Astrocyte of the hippocampus (primary cell): ENCODE data around the gene EEPD1.

Experiments used
- DNase-seq: peaks from one replicate; pipeline ENCODE4 v3.0.0; 2011; ENCODE audit warnings: low read depth, low spot score

Gene EEPD1

DNA sequence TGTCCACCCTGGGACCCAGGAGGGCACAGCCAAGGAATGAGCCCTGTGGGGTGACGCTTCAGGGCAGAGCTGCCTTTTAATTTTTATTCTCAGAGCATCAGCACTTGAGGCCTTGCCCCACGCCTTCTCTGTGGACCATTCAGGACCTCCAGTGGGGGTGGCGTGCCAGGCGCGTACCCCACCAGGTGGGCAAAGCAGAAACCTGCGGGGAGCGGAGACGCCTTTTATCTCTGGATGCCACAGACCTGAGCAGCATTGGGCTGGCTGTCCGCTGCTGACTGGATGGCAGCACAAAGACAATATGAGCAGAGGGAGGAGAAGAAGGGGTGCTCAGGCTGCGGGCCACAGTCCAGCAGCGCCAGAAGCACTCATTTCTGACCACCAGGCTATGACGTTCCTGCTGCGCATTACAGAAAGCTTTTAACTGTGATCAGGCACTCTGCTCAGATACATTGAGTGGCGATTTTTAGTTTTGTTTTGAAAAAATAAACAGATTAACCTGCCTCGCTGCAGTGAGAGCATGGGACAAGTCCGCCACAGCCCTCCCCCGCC lies 146.2 kb downstream of the EEPD1 start:
- no peak for DNase-seq

DNA sequence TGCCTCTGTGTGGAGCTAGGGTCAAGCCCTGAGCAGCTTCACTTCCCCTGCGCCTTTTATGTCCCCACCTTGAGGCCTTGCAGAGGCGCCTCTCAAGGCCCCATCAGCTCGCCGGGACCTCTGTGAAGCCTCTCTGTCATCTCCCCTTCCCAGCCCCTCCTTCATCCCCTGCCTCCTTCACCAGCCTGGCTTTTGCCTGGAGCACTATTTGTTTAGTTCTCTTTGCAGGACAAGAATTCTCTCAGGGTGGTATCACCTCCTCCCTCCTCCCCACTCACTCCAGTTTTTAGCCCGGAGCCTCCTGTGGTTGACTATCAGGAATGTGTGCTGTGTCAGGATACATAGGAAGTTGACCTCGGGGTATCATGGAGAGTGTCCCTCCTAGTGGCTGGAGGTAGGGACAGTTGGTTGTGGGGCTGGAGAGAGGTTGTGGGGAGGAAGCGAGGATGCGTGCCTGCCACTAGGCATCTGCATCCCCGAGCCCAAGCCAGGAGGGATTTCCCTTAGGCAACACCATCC lies 146.8 kb downstream of the EEPD1 start:
- DNase-seq, result no peak

DNA sequence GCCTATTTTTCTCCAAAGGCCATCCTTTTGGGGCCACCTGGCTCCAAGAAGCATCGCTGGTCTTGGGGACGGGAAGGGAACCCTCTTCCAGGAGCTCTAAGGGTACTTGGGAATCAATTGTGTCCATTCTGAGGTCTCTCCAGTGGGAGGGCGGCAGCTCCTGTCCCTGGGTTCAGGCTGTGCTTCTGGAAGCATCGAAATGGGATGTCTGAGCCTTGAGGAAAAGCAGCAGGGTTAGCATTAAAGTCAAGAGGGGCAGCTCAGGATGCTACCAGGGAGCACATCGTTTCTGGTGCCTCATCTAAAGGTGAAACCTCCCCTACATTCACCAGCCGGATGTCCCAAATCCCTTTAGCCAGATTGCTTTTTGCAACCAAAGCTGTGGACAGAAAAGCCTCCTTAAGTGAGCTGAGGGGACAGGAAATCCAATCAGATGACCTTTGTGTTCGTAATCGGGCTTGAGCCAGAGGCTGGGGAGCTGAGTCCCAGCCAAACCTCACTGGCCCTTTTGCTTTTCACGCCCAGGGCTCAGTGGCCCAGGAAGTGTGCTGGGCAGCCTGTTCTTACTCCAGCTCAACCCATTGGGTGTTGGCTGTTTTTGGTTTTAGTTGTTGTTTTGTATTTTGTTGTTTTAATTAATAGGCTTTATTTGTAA lies 147.8 kb downstream of the EEPD1 start:
- no peak for DNase-seq

DNA sequence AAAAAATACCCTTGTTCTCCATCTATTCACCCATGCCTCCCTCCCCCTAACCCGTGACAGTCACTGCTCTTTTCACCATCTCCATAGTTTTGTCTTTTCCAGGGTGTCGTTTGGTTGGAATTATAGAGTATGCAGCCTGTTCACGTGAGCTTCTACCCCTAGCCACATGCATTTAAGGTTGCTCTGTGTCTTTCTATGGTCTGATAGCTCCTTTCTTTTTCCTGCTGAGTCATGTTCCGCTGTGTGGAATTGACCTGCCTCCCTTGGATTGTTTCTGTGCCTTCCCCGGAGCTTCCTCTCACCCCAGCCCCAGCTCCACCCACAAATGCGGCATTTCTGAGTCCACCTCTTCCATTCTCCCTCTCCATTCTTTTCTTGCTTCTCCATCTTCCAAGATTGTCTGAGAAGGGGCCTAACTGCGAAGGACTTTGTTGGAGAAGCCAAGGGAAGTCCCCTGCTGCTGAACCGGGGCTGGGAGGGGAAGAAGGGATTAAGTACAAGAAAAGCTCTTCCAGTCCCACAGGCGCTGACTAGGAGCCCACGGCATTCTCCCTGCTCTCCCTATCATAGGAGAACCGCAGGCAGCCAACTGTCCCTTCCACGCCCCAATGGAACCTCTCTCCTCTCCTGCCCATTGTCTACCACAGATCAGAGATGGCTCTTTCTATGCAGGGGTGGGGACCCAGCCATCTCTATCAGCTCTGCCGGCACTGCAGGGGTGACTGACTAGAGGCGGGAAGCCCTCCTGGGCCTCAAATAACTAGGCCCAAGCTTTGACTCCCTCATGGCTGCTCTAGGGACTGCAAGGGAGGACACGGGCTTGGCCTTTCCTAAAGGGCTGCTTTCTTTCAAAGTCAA lies 149.1 kb downstream of the EEPD1 start:
- DNase-seq, result peak; percentile 44

DNA sequence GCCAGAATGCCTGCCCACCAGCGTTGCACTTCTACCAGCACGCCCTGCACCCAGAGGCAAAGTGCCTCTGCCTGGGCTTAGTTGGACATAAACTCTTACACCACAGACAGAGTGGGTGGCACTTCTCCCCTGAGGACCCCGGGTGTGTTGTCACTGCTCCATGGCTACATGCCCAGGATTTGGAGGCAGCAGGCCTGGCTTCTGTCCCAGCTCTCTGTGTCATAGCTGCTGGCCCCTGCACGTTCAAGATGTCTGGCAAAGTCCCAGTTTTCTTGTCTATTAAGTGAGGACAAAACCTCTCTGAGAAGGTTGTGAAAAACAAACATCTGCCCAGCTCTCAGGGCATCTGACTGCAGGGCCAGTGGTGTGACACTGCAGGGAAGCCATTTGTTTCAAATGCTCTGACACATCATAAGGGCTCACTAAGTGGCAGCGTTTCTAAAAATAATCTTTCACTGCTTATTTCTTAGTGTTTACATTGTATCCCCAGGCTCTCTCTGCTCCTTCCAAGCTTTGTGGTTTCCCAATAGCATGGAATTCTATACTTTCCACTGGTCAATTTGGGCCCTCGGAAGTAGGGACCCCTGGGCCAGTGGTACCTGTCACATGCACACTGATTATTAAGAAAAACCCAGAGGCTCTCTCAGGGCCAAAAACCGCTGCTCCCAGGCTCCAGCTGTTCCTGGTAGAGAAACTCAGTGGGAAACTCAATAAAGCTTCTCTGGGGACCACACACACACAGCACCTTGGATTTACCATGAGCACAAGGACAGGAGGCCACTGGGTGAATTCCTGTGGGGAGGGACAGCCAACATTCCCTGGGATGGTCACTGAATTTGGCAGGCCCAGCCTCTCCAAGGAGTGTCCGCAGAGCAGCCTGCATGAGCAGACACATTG lies 150.4 kb downstream of the EEPD1 start:
- DNase-seq, result peak; percentile 95

DNA sequence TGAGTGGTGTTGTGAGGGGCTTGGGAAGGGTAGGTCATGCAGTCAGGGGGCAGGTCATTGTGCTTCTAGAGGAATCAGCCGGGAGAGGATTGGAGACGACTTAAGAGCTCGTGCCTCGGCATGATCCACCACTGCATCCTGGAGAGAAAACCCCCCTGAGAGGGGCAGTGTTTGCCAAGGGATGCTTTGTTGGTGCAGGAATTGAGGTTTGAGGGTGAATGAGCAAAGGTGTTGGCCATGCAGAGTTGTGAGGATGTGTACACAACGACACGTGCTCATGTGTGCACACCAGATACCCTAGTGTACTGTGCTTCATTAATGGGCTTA lies 151.0 kb downstream of the EEPD1 start:
- DNase-seq, result no peak

DNA sequence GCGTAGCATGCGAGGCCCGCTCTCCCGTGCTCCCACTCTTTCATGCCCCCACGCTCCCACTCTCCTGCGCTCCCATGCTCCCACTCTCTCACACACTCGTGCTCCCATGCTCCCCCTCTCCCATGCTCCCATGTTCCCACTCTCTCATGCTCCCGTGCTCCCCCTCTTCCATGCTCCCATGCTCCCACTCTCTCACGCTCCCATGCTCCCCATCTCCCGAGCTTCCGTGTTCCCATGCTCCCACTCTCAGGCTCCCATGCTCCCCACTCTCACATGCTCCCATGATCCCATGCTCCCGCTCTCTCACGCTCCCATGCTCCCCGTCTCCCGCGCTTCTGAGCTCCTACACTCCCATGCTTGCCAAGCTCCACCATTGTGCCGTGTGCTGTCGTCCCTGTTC lies 152.2 kb downstream of the EEPD1 start:
- no peak for DNase-seq

DNA sequence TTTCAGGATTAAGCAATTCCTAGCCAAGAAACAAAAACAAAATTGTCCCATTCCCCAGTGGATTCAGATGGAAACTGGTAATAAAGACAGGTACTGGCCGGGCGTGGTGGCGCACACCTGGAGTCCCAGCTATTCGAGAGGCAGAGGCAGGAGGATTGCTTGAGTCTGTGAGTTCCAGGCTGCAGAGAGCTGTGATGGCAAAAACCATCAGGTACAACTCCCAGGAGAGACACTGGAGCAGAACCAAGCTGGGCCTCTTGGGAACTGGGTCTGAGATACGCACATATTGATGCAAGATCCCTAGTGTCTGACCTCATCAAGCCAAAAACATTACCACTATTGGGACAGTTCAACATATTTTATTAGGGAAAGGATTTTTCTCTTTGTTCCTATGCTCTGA lies 152.6 kb downstream of the EEPD1 start:
- DNase-seq, result no peak

DNA sequence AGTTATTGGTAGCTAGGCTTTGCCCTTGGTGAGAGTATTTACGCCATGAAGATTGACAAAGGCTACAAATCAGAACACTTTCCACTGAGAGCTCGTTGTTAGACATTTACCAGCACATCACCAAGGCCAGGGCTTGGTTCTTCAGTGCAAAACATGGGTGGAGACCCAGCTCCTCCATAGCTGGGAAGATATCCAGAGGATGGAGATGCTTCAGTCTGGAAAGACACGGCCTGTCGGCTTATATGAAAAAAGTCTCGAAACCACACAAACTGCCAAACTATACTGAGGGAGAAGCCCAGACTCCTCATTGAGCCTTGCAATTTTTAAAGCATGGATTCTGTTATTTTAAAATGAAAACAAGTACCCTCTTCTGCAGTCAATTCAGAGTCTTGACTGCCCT lies 153.2 kb downstream of the EEPD1 start:
- no peak for DNase-seq

DNA sequence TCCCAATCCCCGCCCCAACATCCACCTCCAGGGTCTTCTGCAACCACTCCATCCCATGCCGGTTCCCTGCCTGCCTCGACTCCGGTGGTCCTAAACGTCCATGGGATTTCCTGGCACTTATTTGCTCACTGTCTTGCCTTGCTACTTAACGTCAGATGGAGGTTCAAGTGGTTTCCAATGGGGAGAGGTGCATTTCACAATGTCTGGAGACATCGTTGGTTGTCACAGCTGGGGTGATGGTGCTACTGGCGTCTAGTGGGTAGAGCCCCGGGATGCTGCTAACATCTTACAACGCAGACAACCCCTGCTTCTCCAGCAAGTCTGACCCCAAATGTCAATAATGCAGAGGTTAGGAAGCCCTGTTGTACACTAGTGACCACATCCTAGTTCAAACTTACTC lies 153.7 kb downstream of the EEPD1 start:
- no peak for DNase-seq

DNA sequence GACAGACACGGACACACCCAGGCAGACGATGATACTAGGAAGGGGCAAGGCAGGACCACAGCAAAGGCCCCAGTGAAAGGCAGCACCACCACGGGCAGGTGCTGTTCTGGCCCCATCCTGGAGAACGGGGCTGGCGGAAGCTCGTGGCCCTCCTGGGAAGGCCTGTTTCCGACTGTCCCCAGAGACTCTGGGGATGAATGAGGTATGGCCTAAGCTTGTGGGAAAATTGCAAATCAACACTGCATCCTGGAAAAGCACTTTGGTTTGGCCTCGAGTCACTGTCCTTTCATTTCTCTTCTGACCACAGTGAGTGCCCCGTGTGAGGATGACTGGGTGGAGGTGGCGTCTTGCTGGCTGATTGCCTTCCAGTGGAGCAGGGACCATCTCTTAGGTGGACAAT lies 155.0 kb downstream of the EEPD1 start:
- DNase-seq, result no peak

DNA sequence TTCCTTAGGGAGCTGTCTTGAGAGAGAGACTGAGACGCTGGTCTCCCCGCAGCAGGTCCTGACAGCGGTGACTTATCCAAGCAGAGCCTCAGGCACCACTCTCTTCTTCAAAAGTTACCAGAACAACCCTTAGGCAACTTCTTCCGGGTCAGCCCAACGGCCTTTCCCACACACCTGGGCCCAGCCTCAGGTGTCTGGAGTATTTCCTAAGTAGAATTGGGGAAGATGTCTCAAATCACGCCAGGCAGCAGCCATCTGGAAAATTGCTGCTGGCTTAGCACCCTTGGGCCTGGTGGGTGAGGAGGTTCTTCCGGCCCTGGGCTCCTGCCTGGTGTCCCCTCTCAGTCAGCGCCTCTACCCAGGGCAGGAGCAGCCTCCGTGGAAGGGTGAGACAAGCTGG lies 156.2 kb downstream of the EEPD1 start:
- no peak for DNase-seq

DNA sequence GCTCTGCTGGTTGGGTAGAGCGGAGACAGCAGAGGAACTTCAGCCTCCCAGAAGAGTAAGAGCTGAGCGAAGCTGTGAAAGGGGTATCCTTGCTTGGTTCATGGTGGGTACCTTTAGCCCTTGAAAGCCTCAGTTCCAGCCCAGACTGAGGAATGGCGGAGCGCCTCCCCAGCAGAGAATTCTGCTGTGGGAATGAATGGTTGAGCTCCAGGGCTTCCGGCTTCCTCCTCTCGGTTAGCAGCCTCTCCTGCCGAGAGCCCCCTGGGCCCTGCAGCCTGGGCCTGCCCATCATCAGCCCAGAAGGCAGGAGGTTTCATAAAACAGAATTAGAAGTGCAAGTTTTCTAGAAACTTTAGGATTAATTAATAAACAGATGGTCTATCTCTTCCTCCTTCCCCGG lies 156.7 kb downstream of the EEPD1 start:
- no peak for DNase-seq

DNA sequence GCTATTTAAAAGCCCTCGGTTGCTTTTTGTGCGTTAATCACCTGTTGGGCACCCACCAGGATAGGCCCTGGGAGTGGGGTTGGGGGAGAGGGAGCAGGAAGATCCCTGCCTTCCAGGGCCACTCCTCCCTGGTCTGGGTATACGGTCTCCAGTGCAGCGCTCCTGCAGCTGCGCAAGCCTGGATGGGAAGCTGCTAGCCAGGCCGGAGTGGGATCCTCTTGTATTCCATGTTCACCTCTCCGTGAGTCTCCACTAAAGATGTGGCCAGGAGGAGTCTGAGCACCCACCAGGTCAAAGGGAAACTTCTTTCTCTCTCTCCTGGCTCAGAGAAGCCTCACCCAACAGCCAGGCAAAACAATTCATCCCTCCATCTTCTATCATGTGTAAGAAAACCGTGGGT lies 157.8 kb downstream of the EEPD1 start:
- DNase-seq, result no peak

DNA sequence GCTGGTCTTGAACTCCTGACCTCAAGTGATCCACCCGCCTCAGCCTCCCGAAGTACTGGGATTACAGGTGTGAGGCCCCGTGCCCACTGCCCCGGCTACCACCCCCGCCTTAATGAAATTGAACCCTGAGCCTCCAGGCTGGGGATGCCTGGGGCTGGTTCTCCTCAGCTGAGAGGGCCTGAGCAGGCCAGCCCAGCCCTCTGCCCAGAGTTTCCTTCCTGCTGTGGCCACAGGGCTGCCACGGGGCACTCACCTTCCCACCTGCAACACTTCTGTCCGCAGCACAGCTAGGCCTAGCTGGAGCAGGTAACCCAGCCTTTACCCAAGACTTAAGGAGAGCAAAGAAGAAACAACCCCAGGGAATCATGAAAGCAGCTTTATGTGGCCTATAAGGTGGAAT lies 158.5 kb downstream of the EEPD1 start:
- no peak for DNase-seq

DNA sequence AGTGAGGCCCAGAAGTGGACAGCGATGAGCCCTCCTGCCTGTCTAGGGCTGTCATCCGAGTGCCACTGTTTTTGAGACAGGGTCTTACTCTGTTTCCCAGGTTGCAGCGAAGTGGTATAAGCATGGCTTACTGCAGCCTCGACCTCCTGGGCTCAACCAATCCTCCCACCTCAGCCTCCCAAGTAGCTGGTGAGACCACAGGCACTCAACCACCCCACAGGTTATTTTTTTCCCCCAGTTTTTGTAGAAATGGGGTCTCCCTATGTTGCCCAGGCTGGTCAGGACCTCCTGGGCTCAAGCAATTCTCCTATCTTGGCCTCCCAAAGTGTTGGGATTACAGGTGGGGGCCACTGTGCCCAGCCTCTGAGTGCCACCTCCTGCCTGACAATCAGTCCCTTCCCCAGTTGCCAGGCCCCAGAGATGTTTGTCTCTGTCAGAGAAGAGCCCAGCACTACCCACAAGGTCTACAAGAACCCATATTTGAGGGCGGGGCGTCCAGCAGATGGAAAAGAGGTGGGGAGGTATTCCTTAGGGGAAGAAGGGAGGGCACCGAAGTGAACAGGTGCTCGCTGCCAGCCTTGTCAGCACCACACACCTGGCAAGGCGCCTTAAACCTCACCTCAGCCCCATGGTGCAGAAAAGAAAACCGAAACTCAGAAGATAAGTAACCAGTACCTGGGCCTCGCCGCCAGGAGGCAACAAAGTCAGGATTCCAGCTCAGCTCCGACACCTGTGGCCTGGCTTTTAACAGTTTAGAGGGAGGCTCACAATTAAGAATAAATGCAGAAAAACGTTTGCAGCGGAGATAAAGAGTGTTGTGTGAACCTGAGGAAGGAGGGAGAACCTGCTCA lies 159.2 kb downstream of the EEPD1 start:
- DNase-seq, result no peak

DNA sequence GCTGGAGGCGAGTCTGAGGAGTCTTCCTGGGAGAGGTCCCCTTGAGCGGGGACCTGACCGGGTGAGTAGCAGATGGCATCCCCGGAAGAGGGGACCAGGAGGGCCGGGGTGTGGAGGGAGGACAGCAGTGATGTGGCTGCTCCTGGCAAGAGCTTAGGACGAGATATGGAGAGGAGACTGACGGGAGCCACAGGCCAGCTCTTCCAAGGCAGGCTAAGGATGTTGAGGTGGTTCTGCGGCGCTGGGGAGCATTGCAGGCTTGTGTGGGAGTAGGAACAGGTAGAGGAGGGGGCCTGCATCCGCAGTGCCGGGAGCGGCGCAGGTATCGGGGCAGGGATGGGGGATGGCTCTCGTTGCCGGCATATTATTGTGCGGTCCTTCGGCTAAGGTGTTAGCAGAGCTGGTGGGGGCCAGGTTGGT lies 159.9 kb downstream of the EEPD1 start:
- no peak for DNase-seq

DNA sequence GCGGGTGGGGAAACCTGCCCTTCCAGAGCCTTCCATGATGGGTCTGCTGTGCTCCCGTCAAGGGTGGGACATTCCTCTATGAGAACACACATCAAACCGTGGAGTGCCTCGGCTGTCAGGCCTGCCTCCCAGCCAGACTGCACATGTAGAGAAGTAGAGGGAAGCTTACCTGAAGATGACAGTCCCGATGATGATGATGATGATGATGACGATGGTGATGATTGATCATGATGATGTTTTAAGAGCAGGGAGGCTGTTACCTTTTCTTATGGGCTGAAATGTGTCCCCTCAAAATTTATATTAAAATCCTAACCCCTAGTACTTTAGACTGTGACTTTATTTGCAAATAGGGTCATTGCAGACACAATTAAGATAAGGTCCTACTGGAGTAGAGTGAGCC lies 160.6 kb downstream of the EEPD1 start:
- no peak for DNase-seq

DNA sequence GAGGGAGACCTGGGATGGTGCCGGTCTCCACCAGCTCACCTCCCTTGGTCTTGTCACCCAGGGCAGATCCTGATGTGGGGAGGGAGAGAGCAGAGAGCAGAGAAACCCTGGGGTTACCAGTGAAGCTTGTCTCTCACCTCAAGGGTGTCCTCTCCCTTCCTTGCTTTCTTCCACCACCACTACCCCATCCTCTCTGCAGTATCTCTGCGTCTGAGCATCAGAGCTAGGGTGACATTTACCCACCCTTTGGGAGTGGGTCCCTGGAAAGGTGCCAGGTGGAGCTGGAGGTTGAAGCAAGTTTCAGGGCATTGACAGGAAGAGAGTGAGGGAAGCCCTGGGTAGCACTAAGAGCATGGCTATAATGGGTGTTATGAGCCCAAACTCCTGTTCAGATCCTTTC lies 161.4 kb downstream of the EEPD1 start:
- DNase-seq, result no peak

DNA sequence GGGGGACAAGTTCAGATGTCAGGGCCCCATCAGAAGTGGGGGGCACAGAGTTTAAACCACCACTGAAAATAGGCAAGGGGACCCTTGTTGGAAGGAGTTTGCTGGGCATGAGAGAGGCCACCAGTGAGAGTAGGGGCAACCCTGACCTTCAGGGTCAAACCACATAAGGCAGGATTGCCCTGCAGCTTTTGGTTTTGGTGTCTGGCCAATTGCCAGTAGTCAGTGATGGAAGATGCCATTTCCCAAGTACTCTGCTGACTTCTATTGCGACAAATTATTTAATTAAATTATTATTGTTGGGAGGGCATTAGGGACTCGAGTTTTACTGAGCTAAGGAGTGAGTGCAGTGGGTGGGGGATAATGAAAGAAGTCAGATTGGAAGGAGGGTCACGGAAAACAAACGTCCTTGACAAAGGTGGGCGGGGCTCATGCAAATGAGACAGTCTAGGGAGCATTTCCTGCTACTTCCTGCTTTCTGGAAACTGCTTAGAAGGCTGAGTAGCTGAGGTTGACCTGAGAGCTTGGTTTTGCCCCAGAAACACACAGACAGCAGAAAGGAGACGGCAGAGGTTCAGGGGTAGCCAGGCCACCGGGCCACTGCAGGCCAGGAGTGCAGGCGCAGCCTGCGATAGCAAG lies 162.4 kb downstream of the EEPD1 start:
- DNase-seq, result no peak

DNA sequence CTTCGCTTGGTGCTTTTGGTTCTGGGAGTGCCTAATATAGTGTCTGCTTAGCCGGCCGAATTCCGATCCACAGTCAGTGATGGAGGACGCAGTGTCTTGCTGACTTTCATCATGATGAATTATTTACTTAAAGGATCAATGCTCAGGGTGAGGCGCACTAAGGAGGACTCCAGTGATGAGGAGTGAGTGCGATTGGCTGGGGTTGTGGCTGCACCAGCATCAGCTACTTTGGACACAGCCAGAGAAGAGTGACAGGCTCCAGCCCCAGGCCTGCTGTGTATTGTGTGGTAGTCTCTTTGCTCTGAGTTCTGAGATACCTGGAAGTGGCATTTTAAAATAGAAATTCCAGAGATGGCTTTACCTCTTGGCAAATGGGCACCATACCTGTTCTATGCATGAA lies 163.3 kb downstream of the EEPD1 start:
- DNase-seq, result no peak
